ENCODE results near the gene CPNE5. TPM values are rescaled to one million over a fixed set of nuclear protein-coding genes. Genes with fewer than 3 reads are reported as not detected.
"Not testable (repeated sequence)": the region's sequence is repeated elsewhere in the genome, so short reads cannot be mapped to it uniquely, and the experiment has no call there.

CPNE5 gene
- total RNA-seq, 1 donor from 2014 or later: 0.54 TPM

GRCh38 chr6:36814249-36814648 lies 25.0 kb downstream of the CPNE5 start:
- Mint-ChIP-seq H3K27me3 (ENCODE audit: insufficient read depth) (peaks cover 17% of the 10 kb centered on the region), H3K4me3 (no peak overlapping the region), H3K27ac (no peak overlapping the region), H3K36me3 (ENCODE audit: low read depth) (no peaks in the 10 kb centered on the region), H3K9me3 (no peaks in the 10 kb centered on the region), H3K4me1 (ENCODE audit: low read depth) (no peaks in the 10 kb centered on the region)
- intact Hi-C loops (cut with micrococcal nuclease): no loop called here
- DNase-seq (ENCODE audit: low spot score): no peak

GRCh38 chr6:36813526-36813925 lies 25.7 kb downstream of the CPNE5 start:
- H3K36me3 Mint-ChIP-seq (ENCODE audit: low read depth): no peaks in the 10 kb centered on the region
- no peaks in the 10 kb centered on the region for H3K9me3 Mint-ChIP-seq
- H3K4me1 Mint-ChIP-seq (ENCODE audit: low read depth): no peaks in the 10 kb centered on the region
- no peak overlapping the region for H3K4me3 Mint-ChIP-seq
- intact Hi-C loops (cut with micrococcal nuclease): no loop called here
- DNase-seq (ENCODE audit: low spot score): no peak
- peaks cover 17% of the 10 kb centered on the region for H3K27me3 Mint-ChIP-seq (ENCODE audit: insufficient read depth)
- H3K27ac Mint-ChIP-seq: no peak overlapping the region

- H3K4me3 Mint-ChIP-seq; H3K4me1 Mint-ChIP-seq (ENCODE audit: low read depth); H3K36me3 Mint-ChIP-seq (ENCODE audit: low read depth); H3K27ac Mint-ChIP-seq; intact Hi-C loops (cut with micrococcal nuclease); H3K9me3 Mint-ChIP-seq; DNase-seq (ENCODE audit: low spot score): not testable (repeated sequence)
- peaks cover 17% of the 10 kb centered on the region for H3K27me3 Mint-ChIP-seq (ENCODE audit: insufficient read depth)
Measured at GRCh38 chr6:36813047-36813446, 26.2 kb downstream of the CPNE5 start.

- Mint-ChIP-seq H3K36me3 (ENCODE audit: low read depth) (no peaks in the 10 kb centered on the region), H3K4me1 (ENCODE audit: low read depth) (no peaks in the 10 kb centered on the region), H3K27ac (no peak overlapping the region), H3K9me3 (no peaks in the 10 kb centered on the region), H3K4me3 (no peak overlapping the region), H3K27me3 (ENCODE audit: insufficient read depth) (peaks cover 9% of the 10 kb centered on the region)
- intact Hi-C loops (cut with micrococcal nuclease): no loop called here
- no peak for DNase-seq (ENCODE audit: low spot score)
Measured at GRCh38 chr6:36809941-36810803, 29.1 kb downstream of the CPNE5 start.

- no peaks in the 10 kb centered on the region for H3K4me1 Mint-ChIP-seq (ENCODE audit: low read depth)
- peaks cover 14% of the 10 kb centered on the region for H3K27me3 Mint-ChIP-seq (ENCODE audit: insufficient read depth)
- DNase-seq (ENCODE audit: low spot score): no peak
- H3K9me3 Mint-ChIP-seq: no peaks in the 10 kb centered on the region
- intact Hi-C loops (cut with micrococcal nuclease): no loop called here
- no peak overlapping the region for H3K4me3 Mint-ChIP-seq
- no peak overlapping the region for H3K27ac Mint-ChIP-seq
- no peaks in the 10 kb centered on the region for H3K36me3 Mint-ChIP-seq (ENCODE audit: low read depth)
Measured at GRCh38 chr6:36809156-36809555, 30.1 kb downstream of the CPNE5 start.

- Mint-ChIP-seq H3K27ac (no peak overlapping the region), H3K27me3 (ENCODE audit: insufficient read depth) (peaks cover 11% of the 10 kb centered on the region), H3K9me3 (no peaks in the 10 kb centered on the region), H3K36me3 (ENCODE audit: low read depth) (no peaks in the 10 kb centered on the region), H3K4me3 (no peak overlapping the region), H3K4me1 (ENCODE audit: low read depth) (no peaks in the 10 kb centered on the region)
- DNase-seq (ENCODE audit: low spot score): no peak
- intact Hi-C loops (cut with micrococcal nuclease): no loop called here
Measured at GRCh38 chr6:36808634-36809033, 30.6 kb downstream of the CPNE5 start.

- Mint-ChIP-seq H3K27me3 (ENCODE audit: insufficient read depth) (peaks cover 14% of the 10 kb centered on the region), H3K4me1 (ENCODE audit: low read depth) (no peaks in the 10 kb centered on the region), H3K4me3 (no peak overlapping the region), H3K9me3 (no peaks in the 10 kb centered on the region), H3K27ac (no peak overlapping the region), H3K36me3 (ENCODE audit: low read depth) (no peaks in the 10 kb centered on the region)
- DNase-seq (ENCODE audit: low spot score): no peak
- intact Hi-C loops (cut with micrococcal nuclease): no loop called here
Measured at GRCh38 chr6:36807750-36808149, 31.5 kb downstream of the CPNE5 start.

GRCh38 chr6:36807143-36807542 lies 32.1 kb downstream of the CPNE5 start:
- no peaks in the 10 kb centered on the region for H3K36me3 Mint-ChIP-seq (ENCODE audit: low read depth)
- no peak overlapping the region for H3K27ac Mint-ChIP-seq
- H3K27me3 Mint-ChIP-seq (ENCODE audit: insufficient read depth): peaks cover 12% of the 10 kb centered on the region

GRCh38 chr6:36805917-36806316 lies 33.3 kb downstream of the CPNE5 start:
- Mint-ChIP-seq H3K4me3 (no peak overlapping the region), H3K27ac (no peak overlapping the region), H3K4me1 (ENCODE audit: low read depth) (no peaks in the 10 kb centered on the region), H3K9me3 (no peaks in the 10 kb centered on the region), H3K27me3 (ENCODE audit: insufficient read depth) (peaks cover 12% of the 10 kb centered on the region), H3K36me3 (ENCODE audit: low read depth) (no peaks in the 10 kb centered on the region)
- DNase-seq (ENCODE audit: low spot score): no peak
- intact Hi-C loops (cut with micrococcal nuclease): no loop called here

More at GRCh38 chr6:36807143-36807542, 32.1 kb downstream of the CPNE5 start:
- Mint-ChIP-seq H3K4me1 (ENCODE audit: low read depth) (no peaks in the 10 kb centered on the region), H3K4me3 (no peak overlapping the region), H3K9me3 (no peaks in the 10 kb centered on the region)
- intact Hi-C loops (cut with micrococcal nuclease): no loop called here
- DNase-seq (ENCODE audit: low spot score): no peak

GRCh38 chr6:36805096-36805797 lies 34.0 kb downstream of the CPNE5 start:
- H3K4me3 Mint-ChIP-seq: no peak overlapping the region
- peaks cover 12% of the 10 kb centered on the region for H3K27me3 Mint-ChIP-seq (ENCODE audit: insufficient read depth)
- no peak for DNase-seq (ENCODE audit: low spot score)
- no peaks in the 10 kb centered on the region for H3K4me1 Mint-ChIP-seq (ENCODE audit: low read depth)
- no peaks in the 10 kb centered on the region for H3K36me3 Mint-ChIP-seq (ENCODE audit: low read depth)
- H3K27ac Mint-ChIP-seq: no peak overlapping the region
- intact Hi-C loops (cut with micrococcal nuclease): no loop called here
- no peaks in the 10 kb centered on the region for H3K9me3 Mint-ChIP-seq

- H3K27ac Mint-ChIP-seq: no peak overlapping the region
- no peak overlapping the region for H3K4me3 Mint-ChIP-seq
- peaks cover 15% of the 10 kb centered on the region for H3K27me3 Mint-ChIP-seq (ENCODE audit: insufficient read depth)
- intact Hi-C loops (cut with micrococcal nuclease): no loop called here
- H3K4me1 Mint-ChIP-seq (ENCODE audit: low read depth): no peaks in the 10 kb centered on the region
- DNase-seq (ENCODE audit: low spot score): no peak
- no peaks in the 10 kb centered on the region for H3K9me3 Mint-ChIP-seq
- no peaks in the 10 kb centered on the region for H3K36me3 Mint-ChIP-seq (ENCODE audit: low read depth)
Measured at GRCh38 chr6:36804563-36804962, 34.7 kb downstream of the CPNE5 start.

GRCh38 chr6:36803908-36804307 lies 35.3 kb downstream of the CPNE5 start:
- H3K27me3 Mint-ChIP-seq (ENCODE audit: insufficient read depth): peaks cover 19% of the 10 kb centered on the region
- no peak for DNase-seq (ENCODE audit: low spot score)
- H3K4me1 Mint-ChIP-seq (ENCODE audit: low read depth): no peaks in the 10 kb centered on the region
- no peak overlapping the region for H3K27ac Mint-ChIP-seq
- H3K36me3 Mint-ChIP-seq (ENCODE audit: low read depth): no peaks in the 10 kb centered on the region
- no peak overlapping the region for H3K4me3 Mint-ChIP-seq
- intact Hi-C loops (cut with micrococcal nuclease): no loop called here
- H3K9me3 Mint-ChIP-seq: no peaks in the 10 kb centered on the region

- H3K27ac Mint-ChIP-seq: no peak overlapping the region
- intact Hi-C loops (cut with micrococcal nuclease): no loop called here
- no peaks in the 10 kb centered on the region for H3K9me3 Mint-ChIP-seq
- no peak for DNase-seq (ENCODE audit: low spot score)
- H3K4me1 Mint-ChIP-seq (ENCODE audit: low read depth): no peaks in the 10 kb centered on the region
- H3K27me3 Mint-ChIP-seq (ENCODE audit: insufficient read depth): peaks cover 21% of the 10 kb centered on the region
- no peaks in the 10 kb centered on the region for H3K36me3 Mint-ChIP-seq (ENCODE audit: low read depth)
- no peak overlapping the region for H3K4me3 Mint-ChIP-seq
Measured at GRCh38 chr6:36803482-36803881, 35.8 kb downstream of the CPNE5 start.
